Measurements from ENCODE around the gene MYOM1.

MYOM1 gene

DNA sequence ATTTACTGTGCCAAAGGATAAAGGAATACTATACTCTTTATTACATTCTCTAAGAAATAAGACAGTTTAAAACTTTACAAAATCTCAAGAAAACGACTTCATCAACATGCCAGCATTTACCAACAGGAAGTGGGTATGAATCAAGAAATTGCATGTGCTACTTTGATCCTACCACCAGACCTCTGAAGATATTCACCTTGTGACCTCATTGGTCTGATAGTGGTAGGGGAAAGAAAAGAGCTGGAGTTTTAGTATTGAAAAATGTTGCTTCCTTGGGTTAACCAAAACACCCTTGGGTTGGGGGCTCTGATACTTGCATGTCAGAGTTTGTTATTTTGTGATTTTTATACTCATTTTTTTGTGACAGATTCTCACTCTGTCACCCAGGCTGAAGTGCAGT lies 122.7 kb downstream of the MYOM1 start:
- H3K9me3 ChIP-seq (replicated peaks; ENCODE audit: insufficient read depth, low read length): no peaks in the 10 kb centered on the region
- H3K4me3 ChIP-seq (ENCODE audit: low read length): no peak overlapping the region
- no peak overlapping the region for H3K4me2 ChIP-seq (ENCODE audit: low read depth, low read length)
- H3K4me1 ChIP-seq (ENCODE audit: low read length): no peaks in the 10 kb centered on the region
- no peaks in the 10 kb centered on the region for H4K20me1 ChIP-seq (ENCODE audit: insufficient read depth, low read length)
- H3K27ac ChIP-seq (ENCODE audit: low read length): no peak overlapping the region
- H3K36me3 ChIP-seq (replicated peaks; ENCODE audit: insufficient read depth, low read length): no peaks in the 10 kb centered on the region
- TF ChIP-seq EZH2phosphoT487 (IDR thresholded peaks at IDR 0.05; ENCODE audit: low read length): no peak
- TF ChIP-seq, protein P1, sequence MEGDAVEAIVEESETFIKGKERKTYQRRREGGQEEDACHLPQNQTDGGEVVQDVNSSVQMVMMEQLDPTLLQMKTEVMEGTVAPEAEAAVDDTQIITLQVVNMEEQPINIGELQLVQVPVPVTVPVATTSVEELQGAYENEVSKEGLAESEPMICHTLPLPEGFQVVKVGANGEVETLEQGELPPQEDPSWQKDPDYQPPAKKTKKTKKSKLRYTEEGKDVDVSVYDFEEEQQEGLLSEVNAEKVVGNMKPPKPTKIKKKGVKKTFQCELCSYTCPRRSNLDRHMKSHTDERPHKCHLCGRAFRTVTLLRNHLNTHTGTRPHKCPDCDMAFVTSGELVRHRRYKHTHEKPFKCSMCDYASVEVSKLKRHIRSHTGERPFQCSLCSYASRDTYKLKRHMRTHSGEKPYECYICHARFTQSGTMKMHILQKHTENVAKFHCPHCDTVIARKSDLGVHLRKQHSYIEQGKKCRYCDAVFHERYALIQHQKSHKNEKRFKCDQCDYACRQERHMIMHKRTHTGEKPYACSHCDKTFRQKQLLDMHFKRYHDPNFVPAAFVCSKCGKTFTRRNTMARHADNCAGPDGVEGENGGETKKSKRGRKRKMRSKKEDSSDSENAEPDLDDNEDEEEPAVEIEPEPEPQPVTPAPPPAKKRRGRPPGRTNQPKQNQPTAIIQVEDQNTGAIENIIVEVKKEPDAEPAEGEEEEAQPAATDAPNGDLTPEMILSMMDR (IDR thresholded peaks at IDR 0.05; ENCODE audit: low read length): no peak
- no peak for TF ChIP-seq EZH2 (optimal IDR thresholded peaks at IDR 0.05; ENCODE audit: low read depth, low read length)
- H3K9ac ChIP-seq (ENCODE audit: low read length): no peak overlapping the region
- DNase-seq: no peak
- H3F3A ChIP-seq (ENCODE audit: insufficient read depth, low read length): no peaks in the 10 kb centered on the region
- no peaks in the 10 kb centered on the region for H3K79me2 ChIP-seq (ENCODE audit: low read length)
- H2AFZ ChIP-seq (ENCODE audit: low read length): no peak overlapping the region
- no peaks in the 10 kb centered on the region for H3K27me3 ChIP-seq (replicated peaks; ENCODE audit: insufficient read depth, low read length)
- no peaks in the 10 kb centered on the region for H3K9me2 ChIP-seq (replicated peaks; ENCODE audit: insufficient read depth, low read length)

DNA sequence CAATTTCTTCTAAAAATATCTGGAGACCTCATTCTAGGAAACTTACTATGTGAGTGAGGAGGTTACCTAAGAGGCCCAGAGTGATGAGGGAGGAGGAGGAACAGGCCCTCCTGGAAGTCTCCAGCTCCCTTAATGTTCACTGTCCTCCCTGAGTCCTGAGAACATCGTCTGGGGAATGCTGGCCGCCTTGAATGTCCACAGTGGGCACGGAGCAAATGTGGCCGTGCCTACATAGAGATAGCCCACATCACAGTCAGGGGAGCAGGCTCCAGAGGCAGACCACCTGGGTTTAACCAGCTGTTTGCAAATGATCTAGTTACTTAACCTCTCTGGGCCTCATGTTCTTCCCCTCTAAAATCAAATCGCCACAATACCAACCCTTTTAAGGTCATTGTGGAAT lies 123.8 kb downstream of the MYOM1 start:
- H2AFZ ChIP-seq (ENCODE audit: low read length): no peak overlapping the region
- TF ChIP-seq EZH2 (optimal IDR thresholded peaks at IDR 0.05; ENCODE audit: low read depth, low read length) (no peak), EZH2phosphoT487 (IDR thresholded peaks at IDR 0.05; ENCODE audit: low read length) (no peak)
- TF ChIP-seq, protein P1 (IDR thresholded peaks at IDR 0.05; ENCODE audit: low read length): no peak
- no peaks in the 10 kb centered on the region for H4K20me1 ChIP-seq (ENCODE audit: insufficient read depth, low read length)
- no peaks in the 10 kb centered on the region for H3K79me2 ChIP-seq (ENCODE audit: low read length)
- DNase-seq: no peak
- H3F3A ChIP-seq (ENCODE audit: insufficient read depth, low read length): no peaks in the 10 kb centered on the region
- no peaks in the 10 kb centered on the region for H3K4me1 ChIP-seq (ENCODE audit: low read length)
- no peak overlapping the region for H3K4me3 ChIP-seq (ENCODE audit: low read length)
- H3K9me3 ChIP-seq (replicated peaks; ENCODE audit: insufficient read depth, low read length): no peaks in the 10 kb centered on the region
- no peaks in the 10 kb centered on the region for H3K27me3 ChIP-seq (replicated peaks; ENCODE audit: insufficient read depth, low read length)
- no peak overlapping the region for H3K27ac ChIP-seq (ENCODE audit: low read length)
- no peak overlapping the region for H3K4me2 ChIP-seq (ENCODE audit: low read depth, low read length)
- H3K9me2 ChIP-seq (replicated peaks; ENCODE audit: insufficient read depth, low read length): no peaks in the 10 kb centered on the region
- H3K36me3 ChIP-seq (replicated peaks; ENCODE audit: insufficient read depth, low read length): no peaks in the 10 kb centered on the region
- no peak overlapping the region for H3K9ac ChIP-seq (ENCODE audit: low read length)

DNA sequence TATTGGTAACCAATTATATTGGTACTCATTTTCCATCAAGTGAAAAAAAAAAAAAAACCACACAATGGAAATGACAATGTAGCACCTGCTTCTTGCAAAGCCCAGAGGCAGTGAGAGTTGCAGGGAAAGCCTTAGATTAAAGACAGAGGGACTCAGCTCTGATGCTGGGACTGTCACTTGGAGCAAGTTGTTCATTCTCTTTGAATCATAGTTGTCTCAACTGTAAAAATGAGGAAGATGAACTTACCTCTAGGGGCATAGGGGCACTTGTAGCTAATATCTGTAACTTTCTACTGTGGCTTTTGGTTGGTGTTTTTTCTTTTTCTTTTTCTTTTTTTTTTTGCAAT lies 125.5 kb downstream of the MYOM1 start:
- no peaks in the 10 kb centered on the region for H3K4me1 ChIP-seq (ENCODE audit: low read length)
- H2AFZ ChIP-seq (ENCODE audit: low read length): no peak overlapping the region
- no peak overlapping the region for H3K4me2 ChIP-seq (ENCODE audit: low read depth, low read length)
- H3K9me3 ChIP-seq (replicated peaks; ENCODE audit: insufficient read depth, low read length): no peaks in the 10 kb centered on the region
- TF ChIP-seq EZH2 (optimal IDR thresholded peaks at IDR 0.05; ENCODE audit: low read depth, low read length) (no peak), EZH2phosphoT487 (IDR thresholded peaks at IDR 0.05; ENCODE audit: low read length) (no peak)
- TF ChIP-seq, protein P1 (IDR thresholded peaks at IDR 0.05; ENCODE audit: low read length): no peak
- no peaks in the 10 kb centered on the region for H3K79me2 ChIP-seq (ENCODE audit: low read length)
- H3K4me3 ChIP-seq (ENCODE audit: low read length): no peak overlapping the region
- H3K27me3 ChIP-seq (replicated peaks; ENCODE audit: insufficient read depth, low read length): no peaks in the 10 kb centered on the region
- H3F3A ChIP-seq (ENCODE audit: insufficient read depth, low read length): no peaks in the 10 kb centered on the region
- no peak for DNase-seq
- no peaks in the 10 kb centered on the region for H4K20me1 ChIP-seq (ENCODE audit: insufficient read depth, low read length)
- H3K27ac ChIP-seq (ENCODE audit: low read length): no peak overlapping the region
- no peaks in the 10 kb centered on the region for H3K9me2 ChIP-seq (replicated peaks; ENCODE audit: insufficient read depth, low read length)
- H3K9ac ChIP-seq (ENCODE audit: low read length): no peak overlapping the region
- no peaks in the 10 kb centered on the region for H3K36me3 ChIP-seq (replicated peaks; ENCODE audit: insufficient read depth, low read length)

All from MM.1S (cell line).